Right renal cortex interstitium (tissue), 3 donors: ENCODE results near the gene CFAP161. TPM values are rescaled to one million over a fixed set of nuclear protein-coding genes. Genes with fewer than 3 reads are reported as not detected.

Experiments used
- DNase-seq, 3 donors: peaks; one replicate each; pipeline ENCODE4 v3.0.0-alpha.2; 2013; ENCODE audit warnings: low read depth in 3 of 3, low spot score in 2 of 3
- polyA plus RNA-seq, 3 donors: library from polyadenylated mRNA; unstranded; fragments of 120-200 nt; gene quantifications; one replicate each; pipeline ENCODE4 v1.2.1, GENCODE V29; 2013; ENCODE audit not compliant: insufficient read length in 3 of 3

Gene CFAP161
- polyA plus RNA-seq, 3 donors: 0.19 to 0.37 (median 0.21) TPM

DNA sequence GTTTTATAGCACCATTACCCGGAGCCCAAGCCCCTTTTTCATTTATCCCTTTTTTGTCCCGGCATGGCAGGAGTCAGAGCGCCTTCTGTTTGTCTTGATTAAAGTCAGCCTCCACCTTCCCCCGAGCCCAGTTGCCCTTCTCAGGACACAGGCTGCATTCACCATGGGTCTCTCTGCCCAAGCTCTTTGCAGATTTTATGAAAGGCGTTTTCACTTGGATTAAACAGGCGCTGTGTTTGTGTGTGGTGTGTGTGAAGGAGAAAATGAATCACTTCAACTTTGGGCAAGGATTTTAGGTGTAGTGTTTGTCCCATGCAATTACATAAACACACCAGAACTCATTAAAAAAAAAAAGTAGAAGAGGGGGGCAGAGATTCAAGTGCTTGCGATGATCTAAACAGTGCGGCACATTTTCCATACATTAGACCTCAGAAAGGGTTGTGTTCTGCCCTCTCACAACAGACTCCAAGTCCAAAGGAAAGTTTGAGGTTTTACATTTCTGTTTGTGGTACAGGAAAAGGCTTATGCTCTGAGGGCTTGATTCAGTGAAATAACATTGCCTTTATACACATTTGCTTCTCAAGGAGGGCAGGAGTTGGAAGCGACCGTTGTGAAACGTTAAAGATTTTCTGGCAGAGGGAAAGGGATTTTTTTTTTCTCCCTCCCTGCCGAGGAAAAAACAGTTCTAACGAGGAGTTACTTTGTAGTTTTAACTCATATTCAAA is 48.1 kb downstream of the CFAP161 start:
- DNase-seq: no peak

DNA sequence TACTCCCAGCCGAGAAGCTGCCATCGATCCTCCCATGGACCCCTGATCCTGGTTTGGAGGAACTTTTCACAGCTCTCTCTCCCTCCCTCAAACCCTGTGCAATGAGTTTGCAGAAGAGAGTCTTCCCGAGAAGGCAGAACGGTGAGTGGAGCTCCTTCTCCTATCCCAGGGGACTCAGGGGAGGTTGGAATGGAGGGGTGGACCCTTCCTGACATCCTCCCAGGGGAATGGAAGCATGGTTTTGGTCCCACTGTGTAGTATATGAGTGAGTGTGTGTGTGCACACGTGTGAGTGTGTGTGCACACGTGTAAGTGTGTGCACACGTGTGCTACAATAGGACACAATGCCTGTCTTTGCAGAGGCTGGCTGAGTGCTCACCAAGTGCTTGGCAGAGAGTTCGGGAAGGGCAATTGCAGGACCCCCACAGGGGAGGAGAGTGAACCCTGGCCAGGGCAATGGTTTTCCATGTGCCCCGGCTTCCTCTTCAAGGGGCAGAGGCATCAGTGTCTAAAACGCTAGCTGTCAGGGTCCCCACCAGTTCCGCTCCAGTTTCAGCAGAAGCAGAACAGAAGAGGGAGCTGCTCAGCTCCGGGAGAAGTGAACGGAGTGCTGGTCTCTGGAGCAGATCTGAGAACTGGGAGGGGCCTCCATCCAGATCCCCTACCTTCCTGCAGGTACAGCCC is 48.8 kb downstream of the CFAP161 start:
- no peak for DNase-seq

DNA sequence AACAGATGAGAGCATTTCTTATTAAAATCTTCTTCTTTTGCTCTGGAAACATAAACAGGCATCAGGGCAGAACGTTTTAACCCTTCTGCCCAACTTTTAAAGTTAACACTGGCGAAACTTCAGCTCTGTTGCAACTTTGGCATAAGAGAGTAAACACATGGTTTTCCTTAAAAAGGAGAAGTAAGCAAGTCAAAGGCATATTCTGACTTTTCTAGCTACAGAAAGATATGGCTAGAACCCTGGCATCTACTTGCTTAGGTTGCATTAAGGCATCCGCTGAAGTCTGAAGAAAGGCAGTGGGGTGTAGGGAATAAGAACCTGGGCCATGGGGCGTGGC is 49.3 kb downstream of the CFAP161 start:
- no peak for DNase-seq

DNA sequence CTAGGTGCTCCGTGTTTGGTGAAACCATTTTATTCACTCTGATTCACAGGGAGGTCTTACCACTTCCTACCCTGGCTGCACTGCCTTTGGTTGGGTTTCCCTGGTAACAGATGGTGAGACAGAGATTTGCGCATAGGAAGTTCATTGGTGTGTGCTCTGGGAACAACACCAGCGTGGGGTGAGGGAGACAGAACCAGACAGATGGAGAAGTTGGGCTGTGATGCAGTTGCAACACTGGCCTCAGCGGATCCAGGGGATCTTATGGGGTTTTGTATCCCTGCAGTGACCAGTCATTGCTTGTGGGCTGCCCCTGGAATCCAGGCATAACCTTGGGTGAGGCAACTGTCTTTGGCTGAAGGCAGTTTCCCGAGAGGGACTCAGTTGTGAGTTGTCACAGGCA is 50.1 kb downstream of the CFAP161 start:
- DNase-seq: no peak

DNA sequence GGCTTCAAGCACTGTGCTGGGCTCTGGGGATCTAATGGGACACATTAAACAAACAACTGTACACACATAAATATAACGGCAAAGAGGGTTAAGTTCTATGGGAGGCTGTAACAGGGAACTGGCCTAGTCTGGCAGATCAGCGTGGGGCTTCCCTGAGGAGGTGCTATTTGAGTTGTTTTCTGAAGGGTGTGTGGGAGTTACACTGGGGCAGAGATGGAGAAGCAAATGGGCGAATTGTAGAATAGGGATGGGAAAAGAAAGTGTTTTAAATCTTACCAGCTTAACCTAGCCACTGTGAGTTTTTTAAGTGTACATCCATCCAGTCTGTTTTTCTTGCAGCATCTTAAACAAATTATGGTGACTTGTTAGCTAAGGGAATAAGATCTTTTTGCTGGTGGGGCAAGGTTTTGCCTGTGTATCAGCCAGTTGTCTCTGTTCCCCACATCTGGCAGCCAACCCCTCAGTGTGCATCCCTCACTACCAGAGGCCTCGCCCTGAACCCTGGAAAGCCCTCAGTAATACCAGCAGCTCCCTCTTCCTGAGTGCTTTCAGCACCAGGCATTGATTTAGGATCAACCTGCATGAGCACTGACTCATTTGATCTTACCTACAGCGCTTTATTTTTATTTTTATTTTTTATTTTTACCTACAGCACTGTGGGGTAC is 51.7 kb downstream of the CFAP161 start:
- DNase-seq: no peak

DNA sequence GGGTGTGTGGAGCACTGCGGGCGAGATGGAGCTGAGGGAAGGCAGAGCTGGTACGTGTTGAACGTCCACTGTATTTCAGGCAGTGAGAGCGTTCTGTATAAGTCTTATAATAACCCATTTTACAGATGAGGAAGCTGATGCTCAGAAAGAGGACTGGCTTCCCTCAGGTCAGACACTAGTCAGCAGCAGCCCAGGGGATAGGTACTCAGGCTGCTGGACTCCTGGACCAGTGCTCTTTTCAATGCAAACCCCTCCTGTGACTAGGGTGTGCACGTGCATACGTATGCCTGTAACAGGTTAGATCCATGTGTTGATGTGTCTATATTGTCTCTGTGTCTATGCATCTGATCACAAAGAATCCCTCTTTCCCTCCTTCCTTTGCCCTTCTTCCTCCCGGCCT is 54.3 kb downstream of the CFAP161 start:
- DNase-seq: no peak

DNA sequence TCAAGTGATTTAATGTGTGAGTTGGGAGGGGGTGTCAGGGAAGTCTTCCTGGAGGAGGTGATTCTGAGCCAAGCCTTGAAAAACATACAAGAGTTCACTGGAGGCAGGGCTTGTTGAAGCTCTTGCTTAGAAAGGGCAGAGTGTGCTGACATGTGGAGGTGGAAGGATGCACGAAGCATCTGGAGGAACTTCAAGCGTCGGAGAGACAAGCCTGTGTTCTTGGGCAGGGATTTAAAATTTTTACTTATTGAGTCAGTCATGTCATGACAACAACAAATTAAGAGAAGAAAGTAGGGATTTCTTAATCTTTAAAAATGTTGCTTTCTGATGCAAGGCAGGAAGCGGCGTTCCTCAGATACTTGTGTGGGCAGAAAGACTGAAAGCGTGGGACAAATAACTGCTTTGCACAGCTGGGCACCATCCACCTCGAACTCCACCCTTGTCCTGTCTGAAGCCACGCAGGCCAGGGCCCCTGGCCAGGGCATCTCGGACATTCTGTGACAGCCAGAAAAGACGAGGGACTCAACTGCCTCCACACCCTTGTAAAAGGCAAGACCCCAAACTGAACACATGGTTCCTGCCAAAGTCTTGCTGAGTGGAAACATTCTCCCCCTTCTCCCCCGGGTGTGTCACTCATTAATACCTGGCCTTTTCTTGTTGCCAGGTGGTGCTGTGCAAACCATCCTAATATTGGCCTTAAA is 55.7 kb downstream of the CFAP161 start:
- no peak for DNase-seq

DNA sequence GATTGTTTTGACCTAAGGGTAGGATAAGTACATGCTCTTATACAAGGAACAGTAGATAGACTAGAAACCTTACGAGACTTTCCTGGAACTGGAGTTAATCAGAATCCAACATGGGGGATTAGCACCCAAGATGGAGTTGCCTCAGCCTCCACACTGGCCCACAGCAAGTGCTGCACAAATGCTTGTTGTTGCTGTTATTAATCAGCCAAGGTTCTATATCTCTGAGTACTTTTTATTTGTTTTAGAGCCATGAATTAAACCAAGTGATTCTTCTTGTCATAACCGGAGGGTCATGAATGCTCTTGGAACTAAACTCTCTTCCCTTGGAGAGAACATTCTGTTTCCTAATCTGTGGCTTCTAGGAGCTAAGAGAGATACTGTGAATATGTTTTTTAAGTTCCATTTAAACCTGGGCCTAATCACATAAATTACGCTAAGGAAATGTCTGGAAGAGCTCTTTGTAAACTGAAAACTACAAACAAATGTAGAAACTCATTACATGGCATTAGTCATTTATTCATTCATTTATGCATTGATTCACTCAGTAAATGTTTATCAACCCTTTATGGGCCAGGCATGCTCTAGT is 56.9 kb downstream of the CFAP161 start:
- no peak for DNase-seq

DNA sequence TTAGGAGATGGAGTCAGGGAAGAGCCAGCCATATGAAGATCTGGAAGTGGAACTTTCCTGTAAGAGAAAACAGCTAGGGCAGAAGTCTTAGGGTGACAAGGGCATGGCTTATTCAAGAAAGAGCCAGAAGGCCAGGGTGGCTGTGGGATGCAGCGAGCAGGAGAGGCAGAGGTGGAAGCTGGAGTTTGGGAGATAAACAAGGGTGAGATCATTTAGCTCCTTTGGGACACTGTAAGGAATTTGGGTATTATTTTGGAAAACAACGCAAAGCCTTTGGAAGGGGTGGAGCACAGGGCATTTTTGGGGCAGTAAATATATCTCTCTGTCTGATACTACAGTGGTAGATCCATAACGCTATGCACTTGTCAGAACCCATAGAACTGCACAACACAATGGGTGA is 57.6 kb downstream of the CFAP161 start:
- no peak for DNase-seq

DNA sequence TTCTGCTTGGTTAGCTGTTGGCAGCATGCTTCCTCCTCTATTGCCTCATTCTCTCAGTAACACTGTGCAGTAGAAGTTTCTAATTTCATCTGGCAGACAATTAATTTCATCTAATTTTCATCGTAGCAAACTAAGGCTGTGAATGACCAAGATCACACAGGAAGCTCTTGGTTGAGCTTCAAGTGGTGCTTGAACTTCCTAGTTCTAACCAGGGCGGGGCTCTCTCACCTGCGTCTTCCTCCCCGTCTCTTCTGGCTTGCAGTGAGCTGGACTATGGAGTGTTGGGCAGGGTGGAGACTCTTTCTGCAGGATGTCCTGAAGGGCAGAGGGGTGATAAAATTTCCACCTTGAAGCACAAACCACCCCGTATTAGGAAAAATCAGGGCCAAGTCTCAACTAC is 60.7 kb downstream of the CFAP161 start:
- no peak for DNase-seq

DNA sequence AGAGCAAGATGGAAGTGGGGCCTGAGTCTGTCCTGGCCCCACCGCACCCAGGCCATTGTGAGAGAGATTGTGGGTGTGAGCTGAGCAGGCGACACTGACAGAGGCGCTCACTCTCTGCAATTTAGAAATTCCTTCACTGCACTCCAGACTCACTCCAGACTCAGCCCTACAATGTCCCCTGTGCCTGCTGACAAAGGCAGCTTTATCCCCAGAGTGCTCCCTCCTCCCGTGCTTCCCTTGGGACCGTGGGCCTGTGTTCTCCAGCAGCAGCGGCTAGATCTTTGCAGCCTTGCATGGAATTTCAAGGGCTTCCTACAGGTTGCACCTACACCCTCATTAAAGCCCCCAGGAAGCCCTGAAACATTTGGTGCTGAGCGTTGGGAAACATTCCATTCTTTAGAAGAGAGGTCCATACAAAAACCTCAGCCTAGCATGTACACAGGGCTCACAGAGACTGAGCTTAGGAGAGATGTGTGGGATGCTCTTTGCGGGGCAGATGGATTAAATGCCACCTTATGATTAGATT is 61.3 kb downstream of the CFAP161 start:
- no peak for DNase-seq

DNA sequence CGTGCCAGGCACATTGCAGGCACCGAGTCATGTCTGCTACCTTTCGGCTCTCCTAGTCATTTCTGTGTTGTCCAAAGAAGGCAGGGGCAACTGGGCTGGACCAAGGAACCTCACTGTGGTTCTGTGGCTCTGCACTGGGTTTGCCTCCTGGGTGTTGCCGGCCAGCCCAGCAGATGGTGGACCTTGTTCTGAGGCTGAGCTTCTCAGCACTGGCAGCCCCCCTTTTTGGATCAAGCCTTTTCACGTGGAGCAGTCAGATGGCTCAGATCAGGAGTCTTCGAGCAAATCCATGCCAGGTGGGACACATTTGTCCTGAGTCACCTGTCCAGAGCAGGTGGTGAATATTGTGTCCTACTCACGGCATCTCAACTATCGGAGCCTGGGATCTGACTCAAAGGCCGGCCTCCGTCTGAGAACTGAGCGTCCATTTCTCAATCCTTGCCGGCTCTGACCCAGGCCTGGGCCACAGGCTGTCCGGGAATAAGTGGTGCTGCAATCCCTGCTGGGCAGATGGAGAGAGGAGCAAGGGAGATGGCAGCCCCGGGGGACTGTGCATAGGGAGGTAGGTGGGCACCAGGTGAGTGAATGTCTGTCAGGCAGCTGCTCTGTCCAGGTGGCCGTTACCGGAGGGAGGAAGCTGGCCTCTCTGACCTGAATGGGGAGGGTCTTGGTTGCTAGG is 62.6 kb downstream of the CFAP161 start, which contains the start of gene IL16:
TSS of gene IL16 (plus strand) at position 304 of the 679 bp plus-strand sequence. CDS start 28,521 bp downstream, outside the sequence.
- no peak for DNase-seq

DNA sequence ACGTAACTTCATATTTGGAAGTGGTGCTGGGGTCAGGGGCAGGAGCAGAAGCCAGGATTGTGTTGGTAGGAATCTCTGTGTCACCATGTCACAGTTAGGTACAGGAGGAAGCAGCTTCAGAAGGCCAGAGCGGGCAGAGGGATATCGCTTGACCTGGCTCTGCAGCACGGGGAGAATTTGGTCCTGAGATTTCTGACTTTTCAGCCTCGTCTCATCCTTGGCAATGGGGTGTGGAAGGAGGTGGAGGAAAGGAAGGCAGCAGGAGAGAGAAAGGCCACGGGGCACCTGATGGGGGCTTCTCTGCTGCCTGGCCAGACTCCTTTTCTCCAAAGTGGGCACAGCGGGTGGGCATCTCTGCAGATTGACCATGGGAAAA is 63.2 kb downstream of the CFAP161 start:
- DNase-seq: no peak

DNA sequence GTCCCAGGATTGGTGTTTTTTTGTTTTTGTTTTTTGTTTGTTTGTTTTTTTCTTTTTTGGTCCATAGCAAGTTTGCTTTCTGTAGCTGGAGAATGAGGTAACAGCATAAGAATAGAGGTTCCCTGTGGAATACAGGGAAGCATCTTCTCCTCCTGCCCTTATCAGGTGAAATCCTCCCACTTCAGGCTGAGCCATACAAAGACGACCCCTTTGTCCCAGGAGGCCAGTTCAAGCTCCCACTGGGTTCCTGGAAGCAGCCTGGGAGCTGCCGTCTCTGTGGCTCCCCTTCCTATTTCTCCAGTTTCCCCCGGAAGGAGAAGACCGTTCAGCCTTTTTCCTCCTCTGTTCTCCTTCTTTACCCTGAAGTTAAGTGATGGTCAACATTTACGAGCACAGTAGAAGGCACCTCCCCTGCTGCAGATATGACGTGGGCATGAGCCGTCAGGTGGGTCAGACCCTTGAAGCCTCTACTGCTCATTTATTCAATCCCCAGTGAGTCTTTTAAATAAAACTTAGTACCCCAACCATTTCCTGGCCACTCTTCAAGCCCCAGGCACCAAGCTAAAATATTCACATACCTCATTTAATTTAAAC is 63.7 kb downstream of the CFAP161 start:
- DNase-seq: no peak

Other genes with a start within 250 kb of the CFAP161 start
- 10 to 100 TPM; 43.9 to 44.8 (median 44.2) TPM for gene MESD, start 144.5 kb upstream of the CFAP161 start, polyA plus RNA-seq
- 1 to 10 TPM; 6.8 to 8.0 (median 7.4) TPM for gene TLNRD1, start 133.3 kb upstream of the CFAP161 start, polyA plus RNA-seq
- 1 to 10 TPM; 4.9 to 6.2 (median 6.1) TPM for gene IL16, start 62.6 kb downstream of the CFAP161 start, polyA plus RNA-seq
- gene STARD5, start 189.9 kb downstream of the CFAP161 start, polyA plus RNA-seq: 1 to 10 TPM; 3.0 to 5.1 (median 4.8) TPM
- gene TMC3, start 239.9 kb downstream of the CFAP161 start, polyA plus RNA-seq: under 1 TPM; 0.10 to 0.21 (median 0.12) TPM